Natural killer cell (primary cell): ENCODE measurements around the gene RAB1A. TPM values are rescaled to one million over a fixed set of nuclear protein-coding genes. Genes with fewer than 3 reads are reported as not detected.
A peak's percentile ranks its signal among the peaks of the same experiment; 100 is the strongest.
"Not testable (repeated sequence)": the region's sequence is repeated elsewhere in the genome, so short reads cannot be mapped to it uniquely, and the experiment has no call there.

Source experiments
- ATAC-seq, 3 donors: fragments of 150-1000 bp in 2 of 3; fragments of 200-7000 bp in 1 of 3; cut with Tn5 transposase; 1 replicate in 1 of 3; 2 replicates in 2 of 3; pipeline ENCODE4 v1.10.0; 2021; ENCODE audit warnings: mild to moderate bottlenecking in 2 of 3, moderate library complexity in 2 of 3
- DNase-seq, 2 donors: peaks; one replicate each; pipeline versions ENCODE4 v3.0.0 to v3.0.0-alpha.2; 2013 to 2021; ENCODE audit warnings: mixed read lengths in 1 of 2
- H3K27ac ChIP-seq: one replicate; pipeline ENCODE4 v1.5.1; 2013; ENCODE audit warnings: mild to moderate bottlenecking, low read length
- H3K27me3 ChIP-seq: one replicate; pipeline ENCODE4 v1.6.1; 2013; ENCODE audit warnings: low read length; ENCODE audit not compliant: control insufficient read depth, insufficient read depth
- H3K36me3 ChIP-seq: one replicate; pipeline ENCODE4 v1.6.1; 2013; ENCODE audit warnings: low read length; ENCODE audit not compliant: control insufficient read depth, insufficient read depth
- H3K4me1 ChIP-seq: one replicate; pipeline ENCODE4 v1.6.1; 2013; ENCODE audit warnings: low read length; ENCODE audit not compliant: control insufficient read depth, insufficient read depth
- H3K4me3 ChIP-seq: one replicate; pipeline ENCODE4 v1.5.1; 2013; ENCODE audit warnings: low read length
- H3K9me3 ChIP-seq: one replicate; pipeline ENCODE4 v1.6.1; 2013; ENCODE audit warnings: low read length; ENCODE audit not compliant: control insufficient read depth, insufficient read depth
- H3K27ac Mint-ChIP-seq, 2 donors: one replicate each; pipeline ENCODE4 v1.8.0; 2022; ENCODE audit warnings: mild to moderate bottlenecking in 2 of 2, mixed read lengths in 2 of 2, moderate library complexity in 1 of 2
- H3K27me3 Mint-ChIP-seq, 2 donors: one replicate each; pipeline ENCODE4 v1.8.0; 2022; ENCODE audit warnings: low read depth in 2 of 2, mixed read lengths in 2 of 2
- H3K36me3 Mint-ChIP-seq: one replicate; pipeline ENCODE4 v1.8.0; 2022; ENCODE audit warnings: mixed read lengths
- H3K4me1 Mint-ChIP-seq, 2 donors: one replicate each; pipeline ENCODE4 v1.8.0; 2022; ENCODE audit warnings: mixed read lengths in 2 of 2
- H3K4me3 Mint-ChIP-seq: one replicate; pipeline ENCODE4 v1.8.0; 2022; ENCODE audit warnings: mild to moderate bottlenecking, moderate library complexity, mixed read lengths
- H3K9me3 Mint-ChIP-seq, 2 donors: one replicate each; pipeline ENCODE4 v1.8.0; 2022; ENCODE audit warnings: mixed read lengths in 2 of 2
- CTCF ChIP-seq: fragments of 200-600 bp; IDR thresholded peaks from one replicate; pipeline ENCODE4 v1.8.0; 2022; ENCODE audit warnings: antibody characterized with exemption
- WGBS: methylation state at CpG from one replicate; pipeline ENCODE4 v1.1.7; 2013; ENCODE audit warnings: missing lambda C conversion rate; ENCODE audit not compliant: insufficient coverage; 5-methylcytosine and 5-hydroxymethylcytosine counted together
- intact Hi-C: fragments of 100-400 bp; cut with micrococcal nuclease; formaldehyde crosslinking; loops from one replicate; pipeline ENCODE4 v1.14.2; 2022
- total RNA-seq, 4 donors: library from RNA; stranded (reverse); fragments of 120-200 nt in 1 of 4; gene quantifications; one replicate each; pipeline versions ENCODE4 v1.2.3 to v1.2.4, GENCODE V29; 2013 to 2022

Gene RAB1A
- total RNA-seq, result 100 to 1,000 TPM in 1 of 3 donors, 10 to 100 TPM in 2; 83.5 to 101 (median 93.6) TPM
- 49.2 TPM for total RNA-seq (2013)

- ATAC-seq (peak; percentile 87 to 96 (median 87)), DNase-seq (peak; percentile 95 to 100)
- peak within 1 kb of the TSS; percentile 100 for H3K4me3 Mint-ChIP-seq
- Histone ChIP-seq H3K27ac (peak within 1 kb of the TSS; percentile 94), H3K4me3 (peak within 1 kb of the TSS; percentile 84), H3K36me3 (no peaks in the 10 kb centered on the region), H3K4me1 (peaks cover 30% of the 10 kb centered on the region), H3K9me3 (no peaks in the 10 kb centered on the region), H3K27me3 (no peaks in the 10 kb centered on the region)
- WGBS, result under 1% methylated on average over 75 of the region's 76 CpGs
- peaks cover 38 to 47% of the 10 kb centered on the region in 2 donors for H3K4me1 Mint-ChIP-seq
- TF ChIP-seq CTCF, result peak; percentile 9
- H3K9me3 Mint-ChIP-seq, result no peaks in the 10 kb centered on the region
- H3K27me3 Mint-ChIP-seq, result no peaks in the 10 kb centered on the region
- H3K27ac Mint-ChIP-seq, result peak within 1 kb of the TSS; percentile 99
- intact Hi-C loops, result loop anchor here (2.0 to 5.0 kb wide), 5 partner anchors 65 to 1541 kb away; partner anchors contain the start of genes ACTR2, AFTPH, CEP68 and MDH1
- no peaks in the 10 kb centered on the region for H3K36me3 Mint-ChIP-seq
These were observed at the start of gene RAB1A for GRCh38 chr2:65129826-65130663. Gene RAB1A (minus strand): TSS chr2:65130106. CDS start chr2:65129915, 191 bp downstream.

- no peak for TF ChIP-seq CTCF
- Mint-ChIP-seq H3K4me3 (no peak overlapping the region), H3K27ac (no peak overlapping the region), H3K36me3 (no peaks in the 10 kb centered on the region), H3K4me1 (no peaks in the 10 kb centered on the region), H3K9me3 (no peaks in the 10 kb centered on the region), H3K27me3 (peaks cover 0 to 11% of the 10 kb centered on the region in 2 donors)
- no peaks in the 10 kb centered on the region for H3K9me3 ChIP-seq
- intact Hi-C loops, result no loop called here
- H3K36me3 ChIP-seq, result no peaks in the 10 kb centered on the region
- ATAC-seq (no peak), DNase-seq (no peak)
- no peak overlapping the region for H3K4me3 ChIP-seq
- WGBS, result 82% methylated on average over 7 of the region's 8 CpGs
- H3K27ac ChIP-seq, result no peak overlapping the region
- H3K27me3 ChIP-seq, result no peaks in the 10 kb centered on the region
- no peaks in the 10 kb centered on the region for H3K4me1 ChIP-seq
These were observed 48.0 kb upstream of the RAB1A start for GRCh38 chr2:65177751-65178442.

GRCh38 chr2:65175894-65176530, 46.1 kb upstream of the RAB1A start:
- no peak for ATAC-seq
- no peak overlapping the region for H3K4me3 Mint-ChIP-seq
- no peak overlapping the region for H3K27ac ChIP-seq
- no peaks in the 10 kb centered on the region for H3K36me3 Mint-ChIP-seq
- H3K4me1 ChIP-seq, result no peaks in the 10 kb centered on the region
- 91% methylated on average over 23 of the region's 23 CpGs for WGBS
- H3K27me3 ChIP-seq, result no peaks in the 10 kb centered on the region
- TF ChIP-seq CTCF, result no peak
- no peaks in the 10 kb centered on the region for H3K36me3 ChIP-seq
- H3K9me3 ChIP-seq, result no peaks in the 10 kb centered on the region
- H3K4me3 ChIP-seq, result no peak overlapping the region
- intact Hi-C loops, result no loop called here
- H3K9me3 Mint-ChIP-seq, result no peaks in the 10 kb centered on the region
- DNase-seq, result no peak
- H3K27me3 Mint-ChIP-seq, result peaks cover 0 to 5% of the 10 kb centered on the region in 2 donors
- H3K4me1 Mint-ChIP-seq, result no peaks in the 10 kb centered on the region
- no peak overlapping the region for H3K27ac Mint-ChIP-seq

GRCh38 chr2:65174031-65174430, 44.1 kb upstream of the RAB1A start:
- H3K9me3 ChIP-seq, H3K36me3 Mint-ChIP-seq, H3K4me3 Mint-ChIP-seq, H3K27ac Mint-ChIP-seq, H3K27me3 ChIP-seq, H3K4me3 ChIP-seq, H3K4me1 Mint-ChIP-seq, H3K27ac ChIP-seq, H3K27me3 Mint-ChIP-seq, intact Hi-C loops, H3K36me3 ChIP-seq, DNase-seq, ATAC-seq, H3K4me1 ChIP-seq, H3K9me3 Mint-ChIP-seq: not testable (repeated sequence)
- WGBS, result 96% methylated on average over 3 of the region's 3 CpGs
